Measurements from ENCODE around the gene SPEF1.

DNA sequence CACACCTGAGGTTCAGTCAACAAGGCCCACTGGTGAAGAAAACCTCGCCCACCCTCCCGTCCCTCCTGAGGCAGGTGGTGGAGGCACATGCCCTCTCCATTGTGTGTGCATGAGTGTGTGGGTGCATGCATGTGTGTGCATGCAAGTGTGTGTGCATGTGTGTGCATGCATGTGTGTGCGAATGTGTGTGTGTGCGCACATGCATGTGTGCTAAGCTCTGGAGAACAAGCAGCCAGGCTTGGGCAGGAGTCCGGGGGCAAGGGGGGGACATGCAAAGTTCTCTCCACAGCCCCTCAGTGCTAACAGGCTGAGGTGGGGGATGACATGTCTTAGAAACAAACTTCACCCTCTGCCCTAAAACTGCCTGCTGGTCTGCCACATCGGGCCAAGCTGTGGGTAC lies 51.9 kb downstream of the SPEF1 start:
- TF ChIP-seq, protein P1, sequence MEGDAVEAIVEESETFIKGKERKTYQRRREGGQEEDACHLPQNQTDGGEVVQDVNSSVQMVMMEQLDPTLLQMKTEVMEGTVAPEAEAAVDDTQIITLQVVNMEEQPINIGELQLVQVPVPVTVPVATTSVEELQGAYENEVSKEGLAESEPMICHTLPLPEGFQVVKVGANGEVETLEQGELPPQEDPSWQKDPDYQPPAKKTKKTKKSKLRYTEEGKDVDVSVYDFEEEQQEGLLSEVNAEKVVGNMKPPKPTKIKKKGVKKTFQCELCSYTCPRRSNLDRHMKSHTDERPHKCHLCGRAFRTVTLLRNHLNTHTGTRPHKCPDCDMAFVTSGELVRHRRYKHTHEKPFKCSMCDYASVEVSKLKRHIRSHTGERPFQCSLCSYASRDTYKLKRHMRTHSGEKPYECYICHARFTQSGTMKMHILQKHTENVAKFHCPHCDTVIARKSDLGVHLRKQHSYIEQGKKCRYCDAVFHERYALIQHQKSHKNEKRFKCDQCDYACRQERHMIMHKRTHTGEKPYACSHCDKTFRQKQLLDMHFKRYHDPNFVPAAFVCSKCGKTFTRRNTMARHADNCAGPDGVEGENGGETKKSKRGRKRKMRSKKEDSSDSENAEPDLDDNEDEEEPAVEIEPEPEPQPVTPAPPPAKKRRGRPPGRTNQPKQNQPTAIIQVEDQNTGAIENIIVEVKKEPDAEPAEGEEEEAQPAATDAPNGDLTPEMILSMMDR (IDR thresholded peaks at IDR 0.05), result no peak
- no peak for TF ChIP-seq POLR2A (IDR thresholded peaks at IDR 0.05)
